ENCODE data around the gene AQP4. TPM values are rescaled to one million over a fixed set of nuclear protein-coding genes. Genes with fewer than 3 reads are reported as not detected.

AQP4 gene
- total and polyA plus RNA-seq, 3 experiments from 2014 or later = not detected

GRCh38 chr18:26888259-26888658 is 22.8 kb upstream of the AQP4 start:
- no peaks in the 10 kb centered on the region for H3K27me3 Mint-ChIP-seq
- H3K9me3 ChIP-seq (ENCODE audit: low read length) = no peaks in the 10 kb centered on the region
- H3K27me3 ChIP-seq (ENCODE audit: insufficient read depth, low read length, poor library complexity, severe bottlenecking) = no peaks in the 10 kb centered on the region
- no peaks in the 10 kb centered on the region for H3K36me3 ChIP-seq (ENCODE audit: insufficient read depth, low read length)
- POLR2A ChIA-PET = no interaction called here
- no peaks in the 10 kb centered on the region for H3K36me3 Mint-ChIP-seq
- no peak overlapping the region for H3K4me3 Mint-ChIP-seq
- no peaks in the 10 kb centered on the region for H3K4me1 Mint-ChIP-seq
- no peak overlapping the region for H3K4me3 ChIP-seq (ENCODE audit: low read length)
- no peak overlapping the region for H3K27ac Mint-ChIP-seq
- peaks cover 0 to 3% (median 0%) of the 10 kb centered on the region in 5 donors for H3K9me3 Mint-ChIP-seq
- H3K4me1 ChIP-seq (ENCODE audit: insufficient read depth, low read length) = no peaks in the 10 kb centered on the region
- CTCF ChIA-PET = no interaction called here
- no peak overlapping the region for H3K27ac ChIP-seq (ENCODE audit: low read depth, low read length)
- DNase-seq = no peak

- no peak overlapping the region for H3K27ac Mint-ChIP-seq
- ChIA-PET CTCF (no interaction called here), POLR2A (no interaction called here)
- Histone ChIP-seq H3K27ac (ENCODE audit: low read depth, low read length) (no peak overlapping the region), H3K27me3 (ENCODE audit: insufficient read depth, low read length, poor library complexity, severe bottlenecking) (no peaks in the 10 kb centered on the region), H3K9me3 (ENCODE audit: low read length) (no peaks in the 10 kb centered on the region), H3K4me3 (ENCODE audit: low read length) (no peak overlapping the region), H3K36me3 (ENCODE audit: insufficient read depth, low read length) (no peaks in the 10 kb centered on the region), H3K4me1 (ENCODE audit: insufficient read depth, low read length) (no peaks in the 10 kb centered on the region)
- DNase-seq = no peak
- H3K9me3 Mint-ChIP-seq = peaks cover 0 to 13% (median 5%) of the 10 kb centered on the region in 5 donors
- H3K27me3 Mint-ChIP-seq = no peaks in the 10 kb centered on the region
- H3K4me3 Mint-ChIP-seq = no peak overlapping the region
- no peaks in the 10 kb centered on the region for H3K36me3 Mint-ChIP-seq
- no peaks in the 10 kb centered on the region for H3K4me1 Mint-ChIP-seq
Observed at GRCh38 chr18:26875040-26875654, 9.6 kb upstream of the AQP4 start.

- Histone ChIP-seq H3K27me3 (ENCODE audit: insufficient read depth, low read length, poor library complexity, severe bottlenecking) (no peaks in the 10 kb centered on the region), H3K36me3 (ENCODE audit: insufficient read depth, low read length) (no peaks in the 10 kb centered on the region), H3K27ac (ENCODE audit: low read depth, low read length) (no peak overlapping the region), H3K9me3 (ENCODE audit: low read length) (no peaks in the 10 kb centered on the region), H3K4me3 (ENCODE audit: low read length) (no peak overlapping the region), H3K4me1 (ENCODE audit: insufficient read depth, low read length) (no peaks in the 10 kb centered on the region)
- POLR2A ChIA-PET = no interaction called here
- Mint-ChIP-seq H3K4me1 (no peaks in the 10 kb centered on the region), H3K27ac (no peak overlapping the region), H3K36me3 (no peaks in the 10 kb centered on the region), H3K9me3 (peaks cover 0 to 13% (median 5%) of the 10 kb centered on the region in 5 donors), H3K27me3 (no peaks in the 10 kb centered on the region), H3K4me3 (no peak overlapping the region)
- CTCF ChIA-PET = no interaction called here
- no peak for DNase-seq
Observed at GRCh38 chr18:26874283-26874682, 8.8 kb upstream of the AQP4 start.

GRCh38 chr18:26869640-26870039 is 4.1 kb upstream of the AQP4 start:
- no peaks in the 10 kb centered on the region for H3K4me1 Mint-ChIP-seq
- Histone ChIP-seq H3K4me1 (ENCODE audit: insufficient read depth, low read length) (no peaks in the 10 kb centered on the region), H3K27ac (ENCODE audit: low read depth, low read length) (no peak overlapping the region), H3K4me3 (ENCODE audit: low read length) (no peak overlapping the region), H3K36me3 (ENCODE audit: insufficient read depth, low read length) (no peaks in the 10 kb centered on the region), H3K9me3 (ENCODE audit: low read length) (no peaks in the 10 kb centered on the region), H3K27me3 (ENCODE audit: insufficient read depth, low read length, poor library complexity, severe bottlenecking) (no peaks in the 10 kb centered on the region)
- peaks cover 4 to 11% (median 6%) of the 10 kb centered on the region in 5 donors for H3K9me3 Mint-ChIP-seq
- H3K27me3 Mint-ChIP-seq = no peaks in the 10 kb centered on the region
- no peak for DNase-seq
- no peak overlapping the region for H3K4me3 Mint-ChIP-seq
- ChIA-PET CTCF (no interaction called here), POLR2A (no interaction called here)
- no peaks in the 10 kb centered on the region for H3K36me3 Mint-ChIP-seq
- H3K27ac Mint-ChIP-seq = no peak overlapping the region

- no peaks in the 10 kb centered on the region for H3K36me3 ChIP-seq (ENCODE audit: insufficient read depth, low read length)
- no peak for DNase-seq
- H3K27ac ChIP-seq (ENCODE audit: low read depth, low read length) = no peak overlapping the region
- H3K27ac Mint-ChIP-seq = no peak overlapping the region
- H3K4me1 Mint-ChIP-seq = no peaks in the 10 kb centered on the region
- no peaks in the 10 kb centered on the region for H3K9me3 ChIP-seq (ENCODE audit: low read length)
- H3K9me3 Mint-ChIP-seq = peaks cover 4 to 9% (median 8%) of the 10 kb centered on the region in 5 donors
- no peaks in the 10 kb centered on the region for H3K4me1 ChIP-seq (ENCODE audit: insufficient read depth, low read length)
- H3K4me3 Mint-ChIP-seq = no peak overlapping the region
- no peaks in the 10 kb centered on the region for H3K27me3 ChIP-seq (ENCODE audit: insufficient read depth, low read length, poor library complexity, severe bottlenecking)
- no peak overlapping the region for H3K4me3 ChIP-seq (ENCODE audit: low read length)
- CTCF ChIA-PET = no interaction called here
- POLR2A ChIA-PET = no interaction called here
- peaks cover 0 to 4% of the 10 kb centered on the region in 2 donors for H3K27me3 Mint-ChIP-seq
- no peaks in the 10 kb centered on the region for H3K36me3 Mint-ChIP-seq
Observed at GRCh38 chr18:26868968-26869586, 3.6 kb upstream of the AQP4 start.

- H3K27me3 ChIP-seq (ENCODE audit: insufficient read depth, low read length, poor library complexity, severe bottlenecking) = no peaks in the 10 kb centered on the region
- H3K9me3 ChIP-seq (ENCODE audit: low read length) = no peaks in the 10 kb centered on the region
- ChIA-PET CTCF (no interaction called here), POLR2A (no interaction called here)
- H3K27ac Mint-ChIP-seq = no peak overlapping the region
- H3K27me3 Mint-ChIP-seq = peaks cover 2 to 4% of the 10 kb centered on the region in 2 donors
- no peaks in the 10 kb centered on the region for H3K4me1 Mint-ChIP-seq
- H3K4me3 ChIP-seq (ENCODE audit: low read length) = no peak overlapping the region
- no peak overlapping the region for H3K27ac ChIP-seq (ENCODE audit: low read depth, low read length)
- H3K36me3 Mint-ChIP-seq = no peaks in the 10 kb centered on the region
- DNase-seq = no peak
- no peaks in the 10 kb centered on the region for H3K36me3 ChIP-seq (ENCODE audit: insufficient read depth, low read length)
- no peak overlapping the region for H3K4me3 Mint-ChIP-seq
- no peaks in the 10 kb centered on the region for H3K4me1 ChIP-seq (ENCODE audit: insufficient read depth, low read length)
- H3K9me3 Mint-ChIP-seq = peaks cover 4 to 10% (median 7%) of the 10 kb centered on the region in 5 donors
Observed at GRCh38 chr18:26867471-26867870, 2.0 kb upstream of the AQP4 start.

- peaks cover 4 to 10% (median 5%) of the 10 kb centered on the region in 5 donors for H3K9me3 Mint-ChIP-seq
- Histone ChIP-seq H3K36me3 (ENCODE audit: insufficient read depth, low read length) (no peaks in the 10 kb centered on the region), H3K27me3 (ENCODE audit: insufficient read depth, low read length, poor library complexity, severe bottlenecking) (no peaks in the 10 kb centered on the region), H3K4me1 (ENCODE audit: insufficient read depth, low read length) (no peaks in the 10 kb centered on the region), H3K4me3 (ENCODE audit: low read length) (no peak overlapping the region), H3K27ac (ENCODE audit: low read depth, low read length) (no peak overlapping the region), H3K9me3 (ENCODE audit: low read length) (no peaks in the 10 kb centered on the region)
- H3K4me1 Mint-ChIP-seq = no peaks in the 10 kb centered on the region
- H3K27me3 Mint-ChIP-seq = peaks cover 2 to 4% of the 10 kb centered on the region in 2 donors
- H3K27ac Mint-ChIP-seq = no peak overlapping the region
- H3K36me3 Mint-ChIP-seq = no peaks in the 10 kb centered on the region
- POLR2A ChIA-PET = no interaction called here
- no peak for DNase-seq
- CTCF ChIA-PET = no interaction called here
- no peak overlapping the region for H3K4me3 Mint-ChIP-seq
Observed at GRCh38 chr18:26864658-26865057, 849 bp downstream of the AQP4 start.

GRCh38 chr18:26863921-26864497 is 1.5 kb downstream of the AQP4 start:
- no peak for DNase-seq
- no peaks in the 10 kb centered on the region for H3K4me1 Mint-ChIP-seq
- Histone ChIP-seq H3K27me3 (ENCODE audit: insufficient read depth, low read length, poor library complexity, severe bottlenecking) (no peaks in the 10 kb centered on the region), H3K9me3 (ENCODE audit: low read length) (no peaks in the 10 kb centered on the region), H3K4me3 (ENCODE audit: low read length) (no peak overlapping the region), H3K4me1 (ENCODE audit: insufficient read depth, low read length) (no peaks in the 10 kb centered on the region), H3K27ac (ENCODE audit: low read depth, low read length) (no peak overlapping the region), H3K36me3 (ENCODE audit: insufficient read depth, low read length) (no peaks in the 10 kb centered on the region)
- H3K36me3 Mint-ChIP-seq = no peaks in the 10 kb centered on the region
- H3K27ac Mint-ChIP-seq = peak overlapping the region in 1 of 8 donors; percentile 83
- ChIA-PET POLR2A (no interaction called here), CTCF (no interaction called here)
- H3K9me3 Mint-ChIP-seq = peaks cover 4 to 10% (median 5%) of the 10 kb centered on the region in 5 donors
- peaks cover 2 to 4% of the 10 kb centered on the region in 2 donors for H3K27me3 Mint-ChIP-seq
- no peak overlapping the region for H3K4me3 Mint-ChIP-seq

Data from CD8-positive, alpha-beta memory T cell (primary cell).